DOHH2 (cell line): ENCODE data around the gene STN1.

ENCODE experiments used
- EZH2phosphoT487 ChIP-seq: fragments of 200-600 bp; sonication (generic); IDR thresholded peaks from 2 replicates; pipeline ENCODE4 v1.6.1; 2017; ENCODE audit warnings: borderline replicate concordance, mild to moderate bottlenecking, antibody characterized with exemption, low read length, moderate library complexity, mixed read lengths
- TF ChIP-seq, protein P1 (sequence below): fragments of 200-600 bp; sonication (generic); IDR thresholded peaks from one replicate; pipeline ENCODE4 v1.5.1; 2014; ENCODE audit warnings: antibody characterized with exemption, mild to moderate bottlenecking, low read depth, low read length; ENCODE audit not compliant: poor library complexity, severe bottlenecking

DNA sequence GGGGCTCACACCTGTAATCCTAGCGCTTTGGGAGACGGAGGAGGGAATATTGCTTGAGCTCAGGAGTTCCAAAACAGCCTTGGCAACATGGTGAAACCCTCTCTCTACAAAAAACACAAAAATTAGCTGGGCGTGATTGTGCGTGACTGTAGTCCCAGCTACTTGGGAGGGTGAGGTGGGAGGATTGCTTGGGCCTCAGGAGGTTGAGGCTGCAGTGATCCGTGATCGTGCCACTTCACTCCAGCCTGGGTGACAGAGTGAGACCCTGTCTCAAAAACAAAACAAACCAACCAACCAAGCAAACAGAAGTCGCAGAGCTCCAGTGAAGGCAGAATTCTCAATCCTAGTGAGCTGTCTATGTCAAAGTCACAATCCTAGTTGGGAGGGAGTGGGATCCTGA, 14.3 kb upstream of the STN1 start:
- TF ChIP-seq, protein P1, sequence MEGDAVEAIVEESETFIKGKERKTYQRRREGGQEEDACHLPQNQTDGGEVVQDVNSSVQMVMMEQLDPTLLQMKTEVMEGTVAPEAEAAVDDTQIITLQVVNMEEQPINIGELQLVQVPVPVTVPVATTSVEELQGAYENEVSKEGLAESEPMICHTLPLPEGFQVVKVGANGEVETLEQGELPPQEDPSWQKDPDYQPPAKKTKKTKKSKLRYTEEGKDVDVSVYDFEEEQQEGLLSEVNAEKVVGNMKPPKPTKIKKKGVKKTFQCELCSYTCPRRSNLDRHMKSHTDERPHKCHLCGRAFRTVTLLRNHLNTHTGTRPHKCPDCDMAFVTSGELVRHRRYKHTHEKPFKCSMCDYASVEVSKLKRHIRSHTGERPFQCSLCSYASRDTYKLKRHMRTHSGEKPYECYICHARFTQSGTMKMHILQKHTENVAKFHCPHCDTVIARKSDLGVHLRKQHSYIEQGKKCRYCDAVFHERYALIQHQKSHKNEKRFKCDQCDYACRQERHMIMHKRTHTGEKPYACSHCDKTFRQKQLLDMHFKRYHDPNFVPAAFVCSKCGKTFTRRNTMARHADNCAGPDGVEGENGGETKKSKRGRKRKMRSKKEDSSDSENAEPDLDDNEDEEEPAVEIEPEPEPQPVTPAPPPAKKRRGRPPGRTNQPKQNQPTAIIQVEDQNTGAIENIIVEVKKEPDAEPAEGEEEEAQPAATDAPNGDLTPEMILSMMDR = no peak
- no peak for TF ChIP-seq EZH2phosphoT487
